ENCODE measurements around the gene RHBDF1.
"Not testable (repeated sequence)": the region's sequence is repeated elsewhere in the genome, so short reads cannot be mapped to it uniquely, and the experiment has no call there.

The RHBDF1 gene

DNA sequence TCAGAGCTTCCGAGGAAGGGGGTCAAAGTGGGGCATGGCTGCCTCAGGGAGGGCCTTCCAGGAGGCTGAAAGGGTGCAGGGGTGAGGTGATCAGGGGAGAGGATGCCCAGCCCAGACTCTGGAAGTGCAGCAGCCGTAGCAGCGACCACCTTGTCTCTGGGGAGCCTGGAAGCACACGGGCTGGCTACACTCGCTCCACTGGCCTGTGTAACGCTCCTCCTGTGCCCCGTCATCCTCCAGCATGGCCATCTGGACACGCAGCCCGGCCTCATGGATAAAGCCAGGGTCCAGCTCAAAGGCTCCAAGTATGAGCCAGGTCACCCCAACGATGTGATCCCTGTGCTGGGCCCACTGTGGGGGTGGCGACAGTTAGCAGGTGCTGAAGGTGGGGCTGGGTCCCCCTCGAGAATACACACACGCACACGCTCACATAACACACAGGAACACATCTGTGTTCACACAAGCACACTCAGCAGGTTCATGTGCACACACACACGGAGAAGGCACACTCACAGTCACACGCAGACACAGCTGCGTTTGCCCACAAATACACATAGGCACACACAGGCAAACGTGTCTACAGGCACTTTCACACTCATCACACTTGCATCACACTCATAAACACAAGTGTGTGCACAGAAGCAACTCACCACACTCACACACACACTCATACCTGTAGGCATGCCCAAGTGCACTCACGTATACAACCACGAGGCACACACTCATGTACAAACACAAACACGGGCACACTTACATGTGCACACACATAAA lies 38.4 kb downstream of the RHBDF1 start:
- DNase-seq: no peak

DNA sequence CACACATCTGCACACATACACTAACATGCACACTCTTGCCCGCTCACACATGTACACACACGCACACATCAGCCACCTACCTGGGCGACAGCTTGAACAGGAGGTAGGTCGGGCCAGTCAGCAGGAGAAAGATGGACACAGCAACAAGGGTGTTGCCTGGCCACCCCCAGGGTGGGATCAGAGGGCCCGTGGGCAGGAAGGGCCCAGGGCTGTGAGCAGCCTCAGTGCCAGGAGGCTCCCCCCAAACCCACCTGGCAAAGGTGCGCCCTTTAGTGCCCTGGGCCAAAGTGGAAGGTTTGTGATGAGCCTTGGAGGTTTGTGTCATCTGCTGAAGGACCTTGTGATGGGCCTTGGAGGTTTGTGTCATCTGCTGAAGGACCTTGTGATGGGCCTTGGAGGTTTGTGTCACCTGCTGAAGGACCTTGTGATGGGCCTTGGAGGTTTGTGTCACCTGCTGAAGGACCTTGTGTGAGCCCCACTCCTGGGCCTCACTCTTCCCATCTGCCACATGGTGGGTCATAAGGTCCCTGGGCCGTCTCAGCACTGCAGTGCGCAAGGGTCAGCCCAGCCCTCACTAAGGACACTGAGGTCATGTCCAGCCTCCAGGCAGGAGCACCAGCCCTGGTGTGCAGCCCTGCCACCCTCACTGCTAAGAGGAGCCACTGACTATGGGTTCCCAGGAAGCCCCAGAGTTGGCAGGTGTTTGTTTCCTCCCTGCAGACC lies 39.1 kb downstream of the RHBDF1 start:
- DNase-seq: not testable (repeated sequence)

DNA sequence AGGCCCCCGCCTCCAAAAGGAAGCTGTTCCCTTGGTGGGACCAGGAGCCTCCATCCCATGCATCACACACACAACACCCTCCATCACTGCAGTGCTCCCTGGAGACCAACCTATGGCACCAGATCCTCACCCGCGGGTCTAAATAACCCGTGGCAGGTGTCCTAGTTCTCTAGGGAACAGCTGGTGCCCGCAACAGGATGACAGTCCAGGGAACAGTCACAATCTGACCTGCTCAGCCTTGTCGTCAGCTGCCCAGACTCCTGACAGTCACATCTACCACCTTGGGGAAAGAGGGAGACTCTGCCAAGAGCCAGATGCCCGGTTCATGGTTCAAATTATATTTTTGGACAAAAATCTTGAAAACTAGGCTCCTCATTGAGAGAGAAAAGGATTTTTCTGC lies 41.8 kb downstream of the RHBDF1 start:
- DNase-seq: not testable (repeated sequence)

DNA sequence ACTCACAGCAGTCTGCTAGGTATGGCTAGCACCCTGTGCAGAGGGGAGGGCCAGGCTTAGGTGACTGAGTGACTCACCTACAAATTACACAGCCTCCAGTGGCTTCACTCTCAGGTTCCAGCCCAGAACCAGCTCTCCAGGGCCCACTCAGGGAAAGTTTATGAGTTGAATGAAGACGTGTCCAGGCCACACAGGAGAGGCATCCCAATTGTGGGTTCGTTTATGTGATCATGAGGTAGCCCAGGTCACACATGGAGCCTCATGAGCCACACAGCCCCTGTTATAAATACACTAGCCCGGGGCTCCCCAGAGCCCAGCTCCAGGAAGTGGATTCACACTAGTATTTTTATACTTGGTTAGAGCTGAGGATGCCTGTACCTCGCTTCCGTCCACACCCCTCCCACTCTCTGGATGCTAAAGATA lies 46.5 kb downstream of the RHBDF1 start:
- DNase-seq: not testable (repeated sequence)

DNA sequence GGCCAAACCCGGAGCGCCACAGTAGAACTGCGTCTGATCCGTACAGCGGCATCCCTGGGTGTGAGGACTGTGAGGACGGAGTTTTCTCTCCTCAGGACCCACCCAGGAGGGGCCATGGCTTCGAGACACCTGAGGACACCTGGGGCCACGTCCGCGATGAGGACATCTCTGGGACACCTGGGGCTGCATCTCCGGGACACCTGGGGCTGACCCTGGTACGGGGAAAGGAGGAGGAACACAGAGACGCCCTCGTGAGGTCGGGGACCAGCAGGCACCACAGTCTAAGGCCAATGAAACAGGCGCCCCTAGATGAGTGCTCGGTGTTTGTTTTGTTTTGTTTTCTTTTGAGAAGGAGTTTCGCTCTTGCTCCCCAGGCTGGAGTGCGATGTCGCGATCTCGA lies 48.3 kb downstream of the RHBDF1 start:
- DNase-seq: not testable (repeated sequence)

DNA sequence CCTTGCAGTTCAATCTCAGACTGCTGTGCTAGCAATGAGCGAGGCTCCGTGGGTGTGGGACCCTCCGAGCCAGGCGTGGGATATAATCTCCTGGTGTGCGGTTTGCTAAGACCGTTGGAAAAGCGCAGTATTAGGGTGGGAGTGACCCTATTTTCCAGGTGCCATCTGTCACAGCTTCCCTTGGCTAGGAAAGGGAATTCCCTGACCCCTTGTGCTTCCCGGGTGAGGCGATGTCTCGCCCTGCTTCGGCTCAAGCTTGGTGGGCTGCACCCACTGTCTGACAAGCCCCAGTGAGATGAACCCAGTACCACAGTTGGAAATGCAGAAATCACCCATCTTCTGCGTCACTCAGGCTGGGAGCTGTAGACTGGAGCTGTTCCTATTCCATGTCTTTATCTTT lies 51.5 kb downstream of the RHBDF1 start:
- DNase-seq: not testable (repeated sequence)

- DNase-seq: not testable (repeated sequence)
These were observed 55.2 kb downstream of the RHBDF1 start for GRCh38 chr16:17062-17765.

GRCh38 chr16:10772-11171 lies 61.7 kb downstream of the RHBDF1 start:
- DNase-seq: peak; percentile 87

DNA sequence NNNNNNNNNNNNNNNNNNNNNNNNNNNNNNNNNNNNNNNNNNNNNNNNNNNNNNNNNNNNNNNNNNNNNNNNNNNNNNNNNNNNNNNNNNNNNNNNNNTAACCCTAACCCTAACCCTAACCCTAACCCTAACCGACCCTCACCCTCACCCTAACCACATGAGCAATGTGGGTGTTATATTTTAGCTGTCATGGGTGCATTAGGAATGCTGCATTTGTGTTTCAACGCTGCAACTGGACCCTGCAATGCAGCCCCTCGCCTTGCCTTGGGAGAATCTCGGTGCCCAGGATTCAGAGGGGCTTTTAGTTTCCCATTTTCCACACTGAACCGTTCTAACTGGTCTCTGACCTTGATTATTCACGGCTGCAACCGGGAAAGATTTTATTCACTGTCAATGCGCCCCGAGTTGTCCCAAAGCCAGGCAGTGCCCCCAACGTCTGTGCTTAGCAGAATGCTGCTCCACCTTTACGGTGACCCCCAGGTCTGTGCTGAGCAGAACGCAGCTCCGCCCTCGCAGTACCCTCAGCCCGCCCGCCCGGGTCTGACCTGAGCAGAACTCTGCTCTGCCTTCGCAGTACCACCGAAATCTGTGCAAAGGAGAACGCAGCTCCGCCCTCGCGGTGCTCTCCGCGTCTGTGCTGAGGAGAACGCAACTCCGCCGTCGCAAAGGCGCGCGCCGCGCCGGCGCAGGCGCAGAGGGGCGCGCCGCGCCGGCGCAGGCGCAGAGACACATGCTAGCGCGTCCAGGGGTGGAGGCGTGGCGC lies 62.3 kb downstream of the RHBDF1 start:
- DNase-seq: no peak

Data from activated CD8-positive, alpha-beta memory T cell treated with anti-CD3 and anti-CD28 coated beads for 24 hours (primary cell).